Right cardiac atrium (tissue), 5 donors: ENCODE data around the gene BCL7A. TPM values are rescaled to one million over a fixed set of nuclear protein-coding genes. Genes with fewer than 3 reads are reported as not detected.
"Not testable (repeated sequence)": the region's sequence is repeated elsewhere in the genome, so short reads cannot be mapped to it uniquely, and the experiment has no call there.

ENCODE experiments used
- ATAC-seq, 2 donors: fragments of 200-7000 bp; cut with Tn5 transposase; one replicate each; pipeline versions ENCODE4 v1.8.0 to v1.9.1; 2020; ENCODE audit warnings: moderate library complexity in 2 of 2, mild to moderate bottlenecking in 1 of 2
- DNase-seq, 3 donors: peaks; one replicate each; pipeline ENCODE4 v3.0.0-alpha.2; 2020
- H3K27ac ChIP-seq: one replicate; pipeline ENCODE4 v1.5.1; 2013; ENCODE audit warnings: mild to moderate bottlenecking, low read length, control low read depth, moderate library complexity
- H3K27me3 ChIP-seq: one replicate; pipeline ENCODE4 v1.6.1; 2013; ENCODE audit not compliant: control insufficient read depth, insufficient read depth
- H3K4me1 ChIP-seq: one replicate; pipeline ENCODE4 v1.6.1; 2013; ENCODE audit warnings: low read length; ENCODE audit not compliant: control insufficient read depth, insufficient read depth
- H3K4me3 ChIP-seq: one replicate; pipeline ENCODE4 v1.5.1; 2013; ENCODE audit warnings: low read length, control low read depth
- H3K9me3 ChIP-seq: one replicate; pipeline ENCODE4 v1.6.1; 2013; ENCODE audit warnings: low read length; ENCODE audit not compliant: control insufficient read depth
- WGBS: extraction: QIAGEN DNeasy Blood & Tissue Kit; methylation state at CpG from one replicate; pipeline ENCODE4 v1.1.7; 2013; 5-methylcytosine and 5-hydroxymethylcytosine counted together
- intact Hi-C, 4 donors: fragments of 100-400 bp; cut with DNase I; formaldehyde crosslinking; loops; one replicate each; pipeline versions ENCODE4 v1.11.0 to v1.14.0; 2022 to 2023
- polyA plus RNA-seq: library from polyadenylated mRNA; stranded (reverse); fragments of 200-250 nt; gene quantifications from one replicate; pipeline ENCODE4 v1.2.3, GENCODE V29; 2013
- total RNA-seq, 4 donors: library from RNA; stranded (reverse); fragmentation: NEBNext Ultra II Directional; extraction: Animal tissue kit (Norgen Biotek cat#: 25700); gene quantifications; one replicate each; pipeline ENCODE4 v1.2.1, GENCODE V29; 2021
- donor health status: healthy with polysubstance abuse.
- donor health status: DM: no; HTN: yes; CAD: no.
- donor health status: DM: no; HTN: no; CAD: no.
- donor health status: DM: no; HTN: yes; CAD: no; lungs with severe emphysema.
- donor health status: DM: yes; HTN: yes; CAD: no.

BCL7A gene
- total and polyA plus RNA-seq, 5 donors, result 6.7 to 13.2 (median 11.6) TPM

GRCh38 chr12:122043476-122043875 is 21.8 kb downstream of the BCL7A start:
- 94% methylated on average over 15 of the region's 15 CpGs for WGBS
- DNase-seq (peak in 2 of 3 donors; percentile 3 to 36), ATAC-seq (no peak)
- Histone ChIP-seq H3K4me1 (no peaks in the 10 kb centered on the region), H3K9me3 (no peaks in the 10 kb centered on the region), H3K27ac (no peak overlapping the region), H3K4me3 (no peak overlapping the region), H3K27me3 (no peaks in the 10 kb centered on the region)
- intact Hi-C loops, result no loop called here

GRCh38 chr12:122045262-122045661 is 23.6 kb downstream of the BCL7A start:
- intact Hi-C loops, result no loop called here
- Histone ChIP-seq H3K4me1 (no peaks in the 10 kb centered on the region), H3K9me3 (no peaks in the 10 kb centered on the region), H3K27ac (no peak overlapping the region), H3K27me3 (no peaks in the 10 kb centered on the region), H3K4me3 (no peak overlapping the region)
- ATAC-seq (no peak), DNase-seq (no peak)
- WGBS, result 98% methylated on average over 7 of the region's 7 CpGs

GRCh38 chr12:122046145-122046544 is 24.5 kb downstream of the BCL7A start:
- no peaks in the 10 kb centered on the region for H3K4me1 ChIP-seq
- DNase-seq (peak in 2 of 3 donors; percentile 14 to 37), ATAC-seq (no peak)
- no peak overlapping the region for H3K4me3 ChIP-seq
- no peaks in the 10 kb centered on the region for H3K9me3 ChIP-seq
- intact Hi-C loops, result no loop called here
- WGBS, result 97% methylated on average over 7 of the region's 7 CpGs
- no peaks in the 10 kb centered on the region for H3K27me3 ChIP-seq
- no peak overlapping the region for H3K27ac ChIP-seq

- no peaks in the 10 kb centered on the region for H3K9me3 ChIP-seq
- no peaks in the 10 kb centered on the region for H3K27me3 ChIP-seq
- DNase-seq, result peak in 1 of 3 donors; percentile 7
- H3K4me1 ChIP-seq, result no peaks in the 10 kb centered on the region
- no peak overlapping the region for H3K4me3 ChIP-seq
- intact Hi-C loops, result no loop called here
- no peak for ATAC-seq
- WGBS, result 96% methylated on average over 8 of the region's 8 CpGs
- no peak overlapping the region for H3K27ac ChIP-seq
These were observed 26.5 kb downstream of the BCL7A start for GRCh38 chr12:122048151-122048550.

- Histone ChIP-seq H3K27ac (no peak overlapping the region), H3K4me3 (no peak overlapping the region), H3K27me3 (no peaks in the 10 kb centered on the region), H3K9me3 (no peaks in the 10 kb centered on the region), H3K4me1 (no peaks in the 10 kb centered on the region)
- 87% methylated on average over 9 of the region's 9 CpGs for WGBS
- intact Hi-C loops, result no loop called here
- DNase-seq (peak in 1 of 3 donors; percentile 14), ATAC-seq (no peak)
These were observed 28.1 kb downstream of the BCL7A start for GRCh38 chr12:122049827-122050226.

GRCh38 chr12:122050706-122051105 is 29.0 kb downstream of the BCL7A start:
- no peak for ATAC-seq
- Histone ChIP-seq H3K4me3 (no peak overlapping the region), H3K4me1 (no peaks in the 10 kb centered on the region), H3K9me3 (no peaks in the 10 kb centered on the region), H3K27me3 (no peaks in the 10 kb centered on the region), H3K27ac (peak overlapping the region; percentile 42)
- DNase-seq, result peak in 1 of 3 donors; percentile 26
- WGBS, result 86% methylated on average over 20 of the region's 20 CpGs
- intact Hi-C loops, result no loop called here

- Histone ChIP-seq H3K4me3 (no peak overlapping the region), H3K4me1 (no peaks in the 10 kb centered on the region), H3K27ac (peak overlapping the region; percentile 87), H3K9me3 (no peaks in the 10 kb centered on the region), H3K27me3 (no peaks in the 10 kb centered on the region)
- ATAC-seq (peak; percentile 57 to 74), DNase-seq (peak in 2 of 3 donors; percentile 62 to 74)
- 24% methylated on average over 14 of the region's 14 CpGs for WGBS
- intact Hi-C loops, result no loop called here
These were observed 29.7 kb downstream of the BCL7A start for GRCh38 chr12:122051231-122051876.

GRCh38 chr12:122052285-122052684 is 30.6 kb downstream of the BCL7A start:
- Histone ChIP-seq H3K27me3 (no peaks in the 10 kb centered on the region), H3K9me3 (no peaks in the 10 kb centered on the region), H3K4me3 (no peak overlapping the region), H3K27ac (no peak overlapping the region), H3K4me1 (no peaks in the 10 kb centered on the region)
- no peak for DNase-seq
- intact Hi-C loops, result no loop called here
- ATAC-seq, result no peak
- 82% methylated on average over 2 of the region's 2 CpGs for WGBS

GRCh38 chr12:122054842-122055520 is 33.3 kb downstream of the BCL7A start:
- H3K4me1 ChIP-seq, result no peaks in the 10 kb centered on the region
- intact Hi-C loops, result loop anchor here (1.0 to 5.0 kb wide), 4 partner anchors 67 to 72 kb away; no protein-coding TSS in a partner anchor
- no peak overlapping the region for H3K4me3 ChIP-seq
- H3K9me3 ChIP-seq, result no peaks in the 10 kb centered on the region
- 92% methylated on average over 27 of the region's 27 CpGs for WGBS
- DNase-seq (no peak), ATAC-seq (no peak)
- no peak overlapping the region for H3K27ac ChIP-seq
- H3K27me3 ChIP-seq, result no peaks in the 10 kb centered on the region

- not testable (repeated sequence) for H3K4me3 ChIP-seq, H3K27ac ChIP-seq, H3K27me3 ChIP-seq, DNase-seq, ATAC-seq, H3K4me1 ChIP-seq, H3K9me3 ChIP-seq
- intact Hi-C loops, result loop anchor here in 2 of 4 donors (5.0 kb wide), 2 partner anchors 66 to 71 kb away; no protein-coding TSS in a partner anchor
- 97% methylated on average over 7 of the region's 7 CpGs for WGBS
These were observed 34.7 kb downstream of the BCL7A start for GRCh38 chr12:122056406-122056805.

- no peak for ATAC-seq
- WGBS, result 93% methylated on average over 11 of the region's 11 CpGs
- intact Hi-C loops, result loop anchor here in 2 of 4 donors (5.0 kb wide), 2 partner anchors 65 to 70 kb away; no protein-coding TSS in a partner anchor
These were observed 35.5 kb downstream of the BCL7A start for GRCh38 chr12:122057007-122057735.

More at GRCh38 chr12:122057007-122057735, 35.5 kb downstream of the BCL7A start:
- Histone ChIP-seq H3K9me3 (no peaks in the 10 kb centered on the region), H3K27me3 (no peaks in the 10 kb centered on the region), H3K4me3 (no peak overlapping the region), H3K27ac (no peak overlapping the region), H3K4me1 (no peaks in the 10 kb centered on the region)
- no peak for DNase-seq
